HCT116 (cell line): ENCODE data around the gene ATP2C1.

Source experiments
- CTCF ChIP-seq, 3 experiments: fragments of 200-600 bp in 1 of 3; sonication (generic) in 1 of 3; IDR thresholded peaks in 2 of 3; conservative IDR thresholded peaks in 1 of 3; 2 replicates each; pipeline ENCODE4 v1.5.1; 2012 to 2017; ENCODE audit warnings: low read depth in 2 of 3, low read length in 2 of 3, antibody characterized with exemption in 1 of 3, borderline replicate concordance in 1 of 3, control low read depth in 1 of 3, mild to moderate bottlenecking in 1 of 3, mixed read lengths in 1 of 3, mixed run types in 1 of 3, moderate library complexity in 1 of 3; ENCODE audit not compliant: insufficient read depth in 1 of 3
- POLR2AphosphoS5 ChIP-seq: IDR thresholded peaks from 2 replicates; pipeline ENCODE4 v1.6.1; 2011; ENCODE audit warnings: mild to moderate bottlenecking, low read depth, low read length, moderate library complexity
- SP1 ChIP-seq: IDR thresholded peaks from 2 replicates; pipeline ENCODE4 v1.6.1; 2012; ENCODE audit warnings: low read depth
- ZFX ChIP-seq: fragments of 450-650 bp; IDR thresholded peaks from 2 replicates; pipeline ENCODE4 v1.6.1; 2017

- TF ChIP-seq POLR2AphosphoS5: no peak
- TF ChIP-seq ZFX: no peak
- TF ChIP-seq CTCF (IDR thresholded peaks at IDR 0.05 in 2 of 3, conservative IDR thresholded peaks at IDR 0.05 in 1 of 3; ENCODE audit: borderline replicate concordance in 1 of 3, insufficient read depth in 1 of 3, low read depth in 2 of 3, low read length in 2 of 3): no peak
- TF ChIP-seq SP1: no peak
Observed at GRCh38 chr3:130975251-130975650, 81.4 kb downstream of the ATP2C1 start.
